Fibroblast of villous mesenchyme (primary cell): ENCODE results near the gene KRTAP27-1. TPM values are rescaled to one million over a fixed set of nuclear protein-coding genes. Genes with fewer than 3 reads are reported as not detected.
A peak's percentile ranks its signal among the peaks of the same experiment; 100 is the strongest.

Experiments used
- DNase-seq: peaks from one replicate; pipeline ENCODE4 v3.0.0-alpha.2; 2010; ENCODE audit warnings: low read depth
- H3K4me3 ChIP-seq: 2 replicates; pipeline ENCODE4 v1.5.1; 2011; ENCODE audit warnings: low read depth, mild to moderate bottlenecking, low read length
- CTCF ChIP-seq: IDR thresholded peaks from 2 replicates; pipeline ENCODE4 v1.5.1; 2012; ENCODE audit warnings: low read depth, mild to moderate bottlenecking, low read length; ENCODE audit not compliant: insufficient read depth
- total RNA-seq: library from RNA; depleted of rRNA; stranded (reverse); fragments of >200 nt; gene quantifications from 2 replicates; pipeline ENCODE4 v1.2.3, GENCODE V29; 2012

Gene KRTAP27-1
- total RNA-seq, 1 donor: not detected

- no peak for TF ChIP-seq CTCF
- peak; percentile 3 for DNase-seq
- H3K4me3 ChIP-seq: no peak overlapping the region
These were observed 898 bp downstream of the KRTAP27-1 start for GRCh38 chr21:30336596-30336995.

GRCh38 chr21:30333736-30334135, 3.8 kb downstream of the KRTAP27-1 start:
- H3K4me3 ChIP-seq: no peak overlapping the region
- DNase-seq: no peak
- no peak for TF ChIP-seq CTCF

- no peak for TF ChIP-seq CTCF
- DNase-seq: no peak
- no peak overlapping the region for H3K4me3 ChIP-seq
These were observed 4.8 kb downstream of the KRTAP27-1 start for GRCh38 chr21:30332681-30333080.

GRCh38 chr21:30329203-30329875, 8.2 kb downstream of the KRTAP27-1 start:
- no peak for DNase-seq
- TF ChIP-seq CTCF: no peak
- H3K4me3 ChIP-seq: no peak overlapping the region

GRCh38 chr21:30326390-30326789, 11.1 kb downstream of the KRTAP27-1 start:
- no peak for TF ChIP-seq CTCF
- DNase-seq: no peak
- no peak overlapping the region for H3K4me3 ChIP-seq

GRCh38 chr21:30320215-30320614, 17.3 kb downstream of the KRTAP27-1 start, which contains the start of gene KRTAP26-1:
Gene KRTAP26-1, minus strand, starts transcription at chr21:30320315. Its CDS starts 280 bp downstream, at chr21:30320035.
- H3K4me3 ChIP-seq: no peak within 1 kb of the TSS
- no peak for DNase-seq
- TF ChIP-seq CTCF: no peak

- DNase-seq: no peak
These were observed 21.8 kb downstream of the KRTAP27-1 start for GRCh38 chr21:30315701-30316100.

More at GRCh38 chr21:30315701-30316100, 21.8 kb downstream of the KRTAP27-1 start:
- no peak overlapping the region for H3K4me3 ChIP-seq
- TF ChIP-seq CTCF: no peak
